CD14-positive monocyte (primary cell): ENCODE results near the gene PRR27. TPM values are rescaled to one million over a fixed set of nuclear protein-coding genes. Genes with fewer than 3 reads are reported as not detected.

ENCODE experiments used
- DNase-seq, 3 donors: peaks; one replicate each; pipeline ENCODE4 v3.0.0-alpha.2; 2011 to 2022
- H2AFZ ChIP-seq: 2 replicates; pipeline ENCODE4 v1.6.0; 2012; ENCODE audit warnings: mild to moderate bottlenecking, low read depth, low read length, inconsistent platforms; ENCODE audit not compliant: insufficient read depth, poor library complexity, severe bottlenecking
- H3K27ac ChIP-seq, 2 donors: 1 replicate in 1 of 2; 2 replicates in 1 of 2; pipeline ENCODE4 v1.5.1; 2012 to 2013; ENCODE audit warnings: low read length in 2 of 2, control low read depth in 1 of 2, inconsistent platforms in 1 of 2, low read depth in 1 of 2, mild to moderate bottlenecking in 1 of 2
- H3K27me3 ChIP-seq, 2 donors: one replicate each; pipeline versions ENCODE4 v1.6.0 to v1.6.1; 2011 to 2013; ENCODE audit warnings: low read length in 2 of 2; ENCODE audit not compliant: control insufficient read depth in 2 of 2, insufficient read depth in 2 of 2
- H3K36me3 ChIP-seq, 2 donors: replicated peaks in 1 of 2; 1 replicate in 1 of 2; 2 replicates in 1 of 2; pipeline versions ENCODE4 v1.5.1 to v1.6.1; 2012 to 2013; ENCODE audit warnings: low read length in 2 of 2, control low read depth in 1 of 2, inconsistent platforms in 1 of 2, mild to moderate bottlenecking in 1 of 2; ENCODE audit not compliant: insufficient read depth in 2 of 2, control insufficient read depth in 1 of 2
- H3K4me1 ChIP-seq, 2 donors: 1 replicate in 1 of 2; 2 replicates in 1 of 2; pipeline versions ENCODE4 v1.5.1 to v1.6.1; 2012 to 2013; ENCODE audit warnings: low read length in 2 of 2, control low read depth in 1 of 2, inconsistent platforms in 1 of 2, mild to moderate bottlenecking in 1 of 2, moderate library complexity in 1 of 2; ENCODE audit not compliant: insufficient read depth in 2 of 2, control insufficient read depth in 1 of 2
- H3K4me2 ChIP-seq: replicated peaks from 2 replicates; pipeline ENCODE3; 2012; ENCODE audit warnings: low read length, moderate library complexity, mild to moderate bottlenecking; ENCODE audit not compliant: poor library complexity, severe bottlenecking; ENCODE audit errors: extremely low read depth
- H3K4me3 ChIP-seq, 3 experiments: fragments of 200-600 bp in 1 of 3; sonication (generic) in 1 of 3; replicated peaks in 1 of 3; 1 replicate in 2 of 3; 2 replicates in 1 of 3; pipeline ENCODE4 v1.5.1; 2011 to 2013; ENCODE audit warnings: low read length in 3 of 3, mild to moderate bottlenecking in 3 of 3, control low read depth in 2 of 3, low read depth in 2 of 3, inconsistent platforms in 1 of 3, moderate library complexity in 1 of 3
- H3K79me2 ChIP-seq: 2 replicates; pipeline ENCODE4 v1.6.0; 2012; ENCODE audit warnings: mild to moderate bottlenecking, control low read depth, inconsistent platforms, low read length, moderate library complexity; ENCODE audit not compliant: insufficient read depth
- H3K9ac ChIP-seq: 2 replicates; pipeline ENCODE4 v1.6.0; 2017; ENCODE audit warnings: low read length, mild to moderate bottlenecking; ENCODE audit not compliant: insufficient read depth, poor library complexity, severe bottlenecking
- H3K9me3 ChIP-seq, 2 donors: replicated peaks in 1 of 2; 1 replicate in 1 of 2; 2 replicates in 1 of 2; pipeline versions ENCODE4 v1.5.1 to v1.6.1; 2012 to 2013; ENCODE audit warnings: low read length in 2 of 2, control low read depth in 1 of 2; ENCODE audit not compliant: control insufficient read depth in 1 of 2, insufficient read depth in 1 of 2
- H4K20me1 ChIP-seq: 2 replicates; pipeline ENCODE4 v1.6.0; 2012; ENCODE audit warnings: mild to moderate bottlenecking, low read length, control low read depth, moderate library complexity; ENCODE audit not compliant: insufficient read depth
- H3K27ac Mint-ChIP-seq, 7 donors: one replicate each; pipeline ENCODE4 v1.8.0; 2020; ENCODE audit warnings: mild to moderate bottlenecking in 7 of 7, mixed read lengths in 7 of 7, moderate library complexity in 6 of 7, inconsistent platforms in 2 of 7
- H3K27me3 Mint-ChIP-seq, 3 donors: one replicate each; pipeline ENCODE4 v1.8.0; 2021 to 2022; ENCODE audit warnings: low read depth in 3 of 3, mild to moderate bottlenecking in 3 of 3, mixed read lengths in 3 of 3, moderate library complexity in 3 of 3, inconsistent platforms in 1 of 3
- H3K36me3 Mint-ChIP-seq, 2 donors: one replicate each; pipeline ENCODE4 v1.8.0; 2020; ENCODE audit warnings: mixed read lengths in 2 of 2, inconsistent platforms in 1 of 2, mild to moderate bottlenecking in 1 of 2
- H3K4me1 Mint-ChIP-seq: one replicate; pipeline ENCODE4 v1.8.0; 2020; ENCODE audit warnings: mild to moderate bottlenecking, mixed read lengths
- H3K4me3 Mint-ChIP-seq, 2 donors: one replicate each; pipeline ENCODE4 v1.8.0; 2020; ENCODE audit warnings: mild to moderate bottlenecking in 2 of 2, mixed read lengths in 2 of 2, moderate library complexity in 1 of 2
- H3K9me3 Mint-ChIP-seq, 7 donors: one replicate each; pipeline ENCODE4 v1.8.0; 2020 to 2022; ENCODE audit warnings: mixed read lengths in 7 of 7, mild to moderate bottlenecking in 6 of 7, moderate library complexity in 6 of 7, inconsistent platforms in 2 of 7
- CTCF ChIP-seq: fragments of 200-600 bp; IDR thresholded peaks from one replicate; pipeline ENCODE4 v1.8.0; 2022; ENCODE audit warnings: antibody characterized with exemption, mild to moderate bottlenecking
- WGBS: methylation state at CpG from one replicate; pipeline ENCODE4 v1.1.5; 2013; ENCODE audit warnings: missing lambda C conversion rate; ENCODE audit not compliant: insufficient coverage; 5-methylcytosine and 5-hydroxymethylcytosine counted together
- intact Hi-C, 2 donors: fragments of 100-400 bp; cut with micrococcal nuclease; formaldehyde crosslinking; loops; one replicate each; pipeline versions ENCODE4 v1.15.0 to v1.15.1; 2023
- polyA plus RNA-seq, 3 donors: library from polyadenylated mRNA; depleted of rRNA in 1 of 3; unstranded in 2 of 3; stranded (reverse) in 1 of 3; fragments of 300-500 nt in 2 of 3; fragments of >200 nt in 1 of 3; fragmentation: Illumina TruSeq in 2 of 3; gene quantifications; 1 replicate in 2 of 3; 2 replicates in 1 of 3; pipeline ENCODE4 v1.2.3, GENCODE V29; 2012 to 2021

Gene PRR27
- polyA plus RNA-seq, 3 donors = not detected

GRCh38 chr4:70192895-70193294 is 38.9 kb downstream of the PRR27 start:
- no peaks in the 10 kb centered on the region for H3K9me3 ChIP-seq
- Mint-ChIP-seq H3K36me3 (no peaks in the 10 kb centered on the region), H3K4me3 (no peak overlapping the region), H3K27me3 (peaks cover 0 to 3% (median 0%) of the 10 kb centered on the region in 3 donors), H3K27ac (no peak overlapping the region), H3K4me1 (no peaks in the 10 kb centered on the region), H3K9me3 (peaks cover 0 to 2% (median 0%) of the 10 kb centered on the region in 7 donors)
- H3K79me2 ChIP-seq = no peaks in the 10 kb centered on the region
- intact Hi-C loops = no loop called here
- H3K4me2 ChIP-seq = no peak overlapping the region
- no peaks in the 10 kb centered on the region for H3K27me3 ChIP-seq
- no peaks in the 10 kb centered on the region for H4K20me1 ChIP-seq
- no peak overlapping the region for H2AFZ ChIP-seq
- no peak for DNase-seq
- H3K27ac ChIP-seq = no peak overlapping the region
- no CpG with 5 or more reads among the region's 2 CpGs for WGBS
- no peak overlapping the region for H3K4me3 ChIP-seq
- no peaks in the 10 kb centered on the region for H3K36me3 ChIP-seq
- no peaks in the 10 kb centered on the region for H3K4me1 ChIP-seq
- H3K9ac ChIP-seq = no peak overlapping the region
- TF ChIP-seq CTCF = no peak

GRCh38 chr4:70195425-70195824 is 41.4 kb downstream of the PRR27 start, which contains the start of gene ODAM:
Gene ODAM, plus strand, starts transcription at chr4:70195725. Its CDS starts 819 bp downstream, at chr4:70196544.
- H3K4me3 ChIP-seq = no peak within 1 kb of the TSS
- H3K9ac ChIP-seq = no peak within 1 kb of the TSS
- H4K20me1 ChIP-seq = no peaks in the 10 kb centered on the region
- no peaks in the 10 kb centered on the region for H3K9me3 ChIP-seq
- 83% methylated on average over 1 of the region's 1 CpG for WGBS
- no peaks in the 10 kb centered on the region for H3K4me1 ChIP-seq
- Mint-ChIP-seq H3K27ac (no peak within 1 kb of the TSS), H3K4me3 (no peak within 1 kb of the TSS), H3K4me1 (no peaks in the 10 kb centered on the region), H3K36me3 (no peaks in the 10 kb centered on the region), H3K9me3 (peaks cover 0 to 2% (median 0%) of the 10 kb centered on the region in 7 donors), H3K27me3 (peaks cover 0 to 3% (median 0%) of the 10 kb centered on the region in 3 donors)
- no peaks in the 10 kb centered on the region for H3K36me3 ChIP-seq
- no peaks in the 10 kb centered on the region for H3K79me2 ChIP-seq
- no peak within 1 kb of the TSS for H3K4me2 ChIP-seq
- no peaks in the 10 kb centered on the region for H3K27me3 ChIP-seq
- no peak within 1 kb of the TSS for H3K27ac ChIP-seq
- no peak for DNase-seq
- TF ChIP-seq CTCF = no peak
- H2AFZ ChIP-seq = no peak within 1 kb of the TSS
- intact Hi-C loops = no loop called here
